ENCODE results near the gene KIF16B. TPM values are rescaled to one million over a fixed set of nuclear protein-coding genes. Genes with fewer than 3 reads are reported as not detected.

KIF16B gene
- total RNA-seq, 4 donors from 2014 or later = 22.2 to 59.2 (median 31.4) TPM

GRCh38 chr20:16541226-16541625 lies 32.0 kb downstream of the KIF16B start:
- TF ChIP-seq POLR2A (IDR thresholded peaks at IDR 0.05) = no peak
- no peak for TF ChIP-seq CTCF (IDR thresholded peaks at IDR 0.05)
- WGBS, 2 donors = 76 to 80% methylated on average over 6 of the region's 6 CpGs
- no peak overlapping the region for H3K4me3 ChIP-seq (ENCODE audit: low read depth, poor library complexity, severe bottlenecking)
- intact Hi-C loops (cut with DNase I; ENCODE audit: low total_unique reads) = no loop called here
- no peak for DNase-seq (ENCODE audit: low spot score in 2 of 2)

- TF ChIP-seq POLR2A (IDR thresholded peaks at IDR 0.05) (no peak), CTCF (IDR thresholded peaks at IDR 0.05) (no peak)
- no peak overlapping the region for H3K4me3 ChIP-seq (ENCODE audit: low read depth, poor library complexity, severe bottlenecking)
- no peak for DNase-seq (ENCODE audit: low spot score in 2 of 2)
- intact Hi-C loops (cut with DNase I; ENCODE audit: low total_unique reads) = no loop called here
- 77 to 84% methylated on average over 5 of the region's 5 CpGs for WGBS, 2 donors
Measured at GRCh38 chr20:16539280-16540021, 33.8 kb downstream of the KIF16B start.

GRCh38 chr20:16538779-16539178 lies 34.5 kb downstream of the KIF16B start:
- no peak for DNase-seq (ENCODE audit: low spot score in 2 of 2)
- H3K4me3 ChIP-seq (ENCODE audit: low read depth, poor library complexity, severe bottlenecking) = no peak overlapping the region
- WGBS, 2 donors = 89 to 94% methylated on average over 4 of the region's 4 CpGs
- intact Hi-C loops (cut with DNase I; ENCODE audit: low total_unique reads) = no loop called here
- no peak for TF ChIP-seq CTCF (IDR thresholded peaks at IDR 0.05)
- no peak for TF ChIP-seq POLR2A (IDR thresholded peaks at IDR 0.05)

GRCh38 chr20:16537918-16538317 lies 35.3 kb downstream of the KIF16B start:
- no peak for TF ChIP-seq POLR2A (IDR thresholded peaks at IDR 0.05)
- no peak for TF ChIP-seq CTCF (IDR thresholded peaks at IDR 0.05)
- H3K4me3 ChIP-seq (ENCODE audit: low read depth, poor library complexity, severe bottlenecking) = no peak overlapping the region
- 96 to 98% methylated on average over 2 of the region's 2 CpGs for WGBS, 2 donors
- DNase-seq (ENCODE audit: low spot score in 2 of 2) = no peak
- intact Hi-C loops (cut with DNase I; ENCODE audit: low total_unique reads) = no loop called here

- H3K4me3 ChIP-seq (ENCODE audit: low read depth, poor library complexity, severe bottlenecking) = no peak overlapping the region
- intact Hi-C loops (cut with DNase I; ENCODE audit: low total_unique reads) = no loop called here
- WGBS, 2 donors = 84 to 88% methylated on average over 4 of the region's 4 CpGs
- DNase-seq (ENCODE audit: low spot score in 2 of 2) = no peak
- no peak for TF ChIP-seq POLR2A (IDR thresholded peaks at IDR 0.05)
- no peak for TF ChIP-seq CTCF (IDR thresholded peaks at IDR 0.05)
Measured at GRCh38 chr20:16537025-16537665, 36.1 kb downstream of the KIF16B start.

Data from lower leg skin (tissue), 4 donors.